Duodenal mucosa (tissue), 2 donors: ENCODE results near the gene MTUS2.

ENCODE experiments used
- H3K27ac ChIP-seq: one replicate; pipeline ENCODE4 v1.7.0; 2013; ENCODE audit warnings: low read depth, low read length
- H3K27me3 ChIP-seq, 2 donors: one replicate each; pipeline ENCODE4 v1.7.0; 2013; ENCODE audit warnings: low read length in 2 of 2, control low read depth in 1 of 2; ENCODE audit not compliant: insufficient read depth in 2 of 2, control insufficient read depth in 1 of 2
- H3K36me3 ChIP-seq, 2 donors: one replicate each; pipeline ENCODE4 v1.7.0; 2013; ENCODE audit warnings: low read length in 2 of 2, control low read depth in 1 of 2; ENCODE audit not compliant: insufficient read depth in 2 of 2, control insufficient read depth in 1 of 2
- H3K4me1 ChIP-seq, 2 donors: one replicate each; pipeline ENCODE4 v1.7.0; 2013; ENCODE audit warnings: low read length in 2 of 2, control low read depth in 1 of 2; ENCODE audit not compliant: insufficient read depth in 2 of 2, control insufficient read depth in 1 of 2
- H3K4me3 ChIP-seq, 2 donors: one replicate each; pipeline ENCODE4 v1.7.0; 2013; ENCODE audit warnings: low read length in 2 of 2, low read depth in 1 of 2
- H3K9ac ChIP-seq, 2 donors: one replicate each; pipeline ENCODE4 v1.7.0; 2013; ENCODE audit warnings: low read length in 2 of 2, low read depth in 1 of 2
- H3K9me3 ChIP-seq, 2 donors: one replicate each; pipeline ENCODE4 v1.7.0; 2013; ENCODE audit warnings: low read length in 2 of 2, control low read depth in 1 of 2; ENCODE audit not compliant: control insufficient read depth in 1 of 2

Gene MTUS2

DNA sequence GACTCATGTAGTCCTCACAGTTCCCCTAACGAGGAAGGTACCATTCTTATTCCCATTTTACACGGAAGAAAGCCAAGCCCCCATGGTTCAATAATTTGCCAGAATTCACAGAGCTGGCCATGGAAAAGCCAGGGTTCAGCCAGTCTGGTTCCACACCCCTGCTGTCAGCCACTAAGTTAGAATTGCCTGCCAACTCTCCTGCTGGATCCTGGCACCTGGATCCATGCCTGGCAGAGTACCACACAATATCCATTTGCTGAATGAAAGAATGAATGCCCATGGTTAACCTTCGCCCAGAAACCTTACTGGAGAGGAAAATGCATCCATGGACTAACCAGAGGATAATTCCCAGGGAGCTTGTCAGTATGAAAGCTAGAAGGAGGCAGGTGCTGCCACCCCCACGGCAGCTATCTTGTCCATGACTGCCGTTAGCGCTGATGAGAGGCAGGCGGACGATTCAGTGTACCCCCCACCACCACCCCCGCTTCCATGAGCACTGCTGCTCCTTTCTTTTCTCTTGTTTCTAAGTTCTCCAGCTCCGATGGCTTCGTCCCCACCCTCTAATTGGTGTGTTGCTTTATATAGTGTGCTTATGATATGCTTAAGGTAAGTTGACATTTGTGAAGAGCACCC, 660.9 kb downstream of the MTUS2 start:
- no peak overlapping the region for H3K27ac ChIP-seq
- no peak overlapping the region for H3K9ac ChIP-seq
- no peak overlapping the region for H3K4me3 ChIP-seq
- no peaks in the 10 kb centered on the region for H3K4me1 ChIP-seq
- H3K9me3 ChIP-seq, result no peaks in the 10 kb centered on the region
- H3K27me3 ChIP-seq, result no peaks in the 10 kb centered on the region
- no peaks in the 10 kb centered on the region for H3K36me3 ChIP-seq

DNA sequence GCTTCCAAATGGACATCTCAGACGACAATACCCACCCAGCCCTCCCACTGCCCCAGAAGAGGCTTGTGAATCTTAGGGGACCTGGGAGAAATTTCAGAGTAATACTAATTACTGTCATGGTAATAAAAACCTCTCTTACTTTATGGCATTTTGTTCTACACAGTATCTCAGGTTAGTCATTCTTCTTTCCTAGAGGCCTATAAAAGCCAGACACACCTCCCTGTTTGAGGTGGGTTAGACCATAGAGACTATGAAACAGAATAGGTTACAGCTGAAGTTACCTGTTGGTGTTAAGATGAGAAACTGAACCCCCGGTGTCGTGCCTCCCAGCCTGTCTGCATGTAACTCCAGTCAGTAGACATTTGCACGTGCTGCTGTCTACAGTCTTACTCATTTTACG, 661.5 kb downstream of the MTUS2 start:
- Histone ChIP-seq H3K36me3 (no peaks in the 10 kb centered on the region), H3K27me3 (no peaks in the 10 kb centered on the region), H3K4me3 (no peak overlapping the region), H3K9me3 (no peaks in the 10 kb centered on the region), H3K9ac (no peak overlapping the region), H3K4me1 (no peaks in the 10 kb centered on the region), H3K27ac (no peak overlapping the region)

DNA sequence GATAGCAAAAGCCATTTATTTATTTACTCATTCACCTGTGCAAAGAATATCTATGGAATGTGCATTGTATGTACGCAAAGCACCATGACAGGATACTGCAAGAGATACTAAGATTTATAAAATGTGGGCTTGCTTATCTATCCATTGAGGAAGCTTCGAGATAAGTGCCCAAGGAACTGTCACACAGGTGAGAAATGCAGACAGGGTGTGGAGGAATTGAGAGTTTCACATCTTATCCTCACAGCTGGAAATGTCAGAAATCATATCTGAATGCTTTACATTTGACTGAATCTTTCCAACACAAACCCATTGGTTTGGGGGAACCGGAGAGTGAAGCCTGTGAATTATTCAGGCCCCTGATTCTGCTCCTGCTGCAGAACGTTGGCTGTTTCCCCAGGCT, 662.4 kb downstream of the MTUS2 start:
- H3K4me1 ChIP-seq, result no peaks in the 10 kb centered on the region
- no peaks in the 10 kb centered on the region for H3K9me3 ChIP-seq
- no peak overlapping the region for H3K9ac ChIP-seq
- H3K4me3 ChIP-seq, result no peak overlapping the region
- no peaks in the 10 kb centered on the region for H3K36me3 ChIP-seq
- no peaks in the 10 kb centered on the region for H3K27me3 ChIP-seq
- no peak overlapping the region for H3K27ac ChIP-seq

DNA sequence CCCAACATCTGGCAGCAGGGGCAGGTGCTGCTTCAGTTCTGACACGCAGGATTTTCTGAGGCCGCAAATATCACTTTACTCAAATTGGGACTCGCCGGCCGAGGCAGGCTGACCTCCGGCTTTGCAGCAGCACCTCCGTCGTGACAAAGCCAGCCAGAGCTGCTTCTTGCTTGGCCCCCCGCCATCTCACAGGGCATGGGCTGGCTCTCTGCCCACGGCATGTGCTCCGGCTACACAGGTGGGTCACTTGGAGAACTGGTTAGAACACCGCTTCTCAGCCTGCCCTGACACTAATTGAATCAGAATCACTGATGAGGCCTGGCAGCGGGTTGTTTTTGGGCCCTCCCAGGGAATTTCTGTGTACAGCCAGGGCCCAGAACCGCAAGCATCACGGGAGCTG, 663.1 kb downstream of the MTUS2 start:
- H3K9ac ChIP-seq, result no peak overlapping the region
- no peak overlapping the region for H3K4me3 ChIP-seq
- H3K4me1 ChIP-seq, result no peaks in the 10 kb centered on the region
- no peaks in the 10 kb centered on the region for H3K27me3 ChIP-seq
- no peaks in the 10 kb centered on the region for H3K36me3 ChIP-seq
- H3K9me3 ChIP-seq, result no peaks in the 10 kb centered on the region
- no peak overlapping the region for H3K27ac ChIP-seq

DNA sequence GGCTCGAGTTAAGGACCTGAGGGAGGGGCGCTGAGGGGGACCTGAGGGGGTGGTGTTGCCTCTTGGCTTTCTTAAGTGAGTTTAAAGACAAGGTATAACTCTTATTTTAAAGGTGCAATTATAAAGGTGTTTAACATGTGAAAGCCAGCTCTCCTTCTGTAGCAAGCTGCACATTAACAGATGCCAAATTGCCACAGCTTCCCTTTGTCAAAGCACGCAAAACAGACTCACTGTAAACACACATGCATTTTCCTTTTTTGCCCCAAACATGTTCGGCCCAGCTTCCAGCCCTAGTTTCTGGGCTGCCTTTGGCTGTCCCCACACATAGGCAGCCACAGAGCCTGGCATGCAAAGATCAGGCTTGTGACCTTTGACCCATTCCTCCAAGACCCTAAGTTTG, 663.5 kb downstream of the MTUS2 start:
- no peaks in the 10 kb centered on the region for H3K9me3 ChIP-seq
- no peaks in the 10 kb centered on the region for H3K4me1 ChIP-seq
- H3K36me3 ChIP-seq, result no peaks in the 10 kb centered on the region
- H3K27me3 ChIP-seq, result no peaks in the 10 kb centered on the region
- no peak overlapping the region for H3K9ac ChIP-seq
- no peak overlapping the region for H3K4me3 ChIP-seq
- no peak overlapping the region for H3K27ac ChIP-seq

DNA sequence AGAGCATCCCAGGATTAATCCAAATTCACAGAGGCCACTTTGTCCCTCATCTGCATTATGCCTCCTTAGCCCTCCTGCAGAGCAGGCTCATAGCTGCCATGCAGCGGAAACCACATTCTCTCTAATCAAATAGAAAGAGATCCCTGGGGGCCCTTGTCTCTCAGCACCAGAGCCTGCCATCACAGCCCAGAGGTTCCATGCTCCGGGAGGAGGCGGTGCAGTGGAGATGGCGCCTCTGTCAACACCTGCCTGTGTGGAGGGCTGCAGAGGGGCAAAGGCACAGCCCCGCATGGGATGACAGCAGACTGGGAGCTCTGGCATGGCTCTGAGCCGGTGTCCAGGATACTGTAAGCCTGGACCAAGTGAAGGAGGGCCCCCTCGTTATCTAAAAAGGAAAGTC, 664.1 kb downstream of the MTUS2 start:
- no peak overlapping the region for H3K27ac ChIP-seq
- H3K9ac ChIP-seq, result no peak overlapping the region
- H3K4me3 ChIP-seq, result no peak overlapping the region
- H3K4me1 ChIP-seq, result no peaks in the 10 kb centered on the region
- no peaks in the 10 kb centered on the region for H3K9me3 ChIP-seq
- H3K27me3 ChIP-seq, result no peaks in the 10 kb centered on the region
- no peaks in the 10 kb centered on the region for H3K36me3 ChIP-seq

DNA sequence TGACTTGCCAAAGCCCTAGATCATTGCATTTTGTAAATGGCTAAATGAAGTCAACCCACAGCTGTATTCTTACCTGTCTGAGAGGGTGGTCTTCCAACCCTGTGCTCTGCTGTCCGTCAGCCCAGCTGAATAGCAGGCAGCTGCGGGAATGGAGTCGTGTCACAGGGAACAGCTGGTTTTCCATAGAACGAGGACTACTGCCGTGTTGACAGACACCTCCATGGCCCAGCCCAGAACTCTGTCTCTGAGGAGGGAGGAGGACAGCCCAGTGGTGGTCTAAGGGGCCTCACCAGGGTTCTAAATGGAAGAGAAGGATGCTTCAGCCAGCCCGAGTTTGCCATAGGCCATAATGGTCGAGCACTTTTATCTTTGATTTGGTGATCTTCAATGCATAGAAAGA, 664.7 kb downstream of the MTUS2 start:
- H3K9me3 ChIP-seq, result no peaks in the 10 kb centered on the region
- H3K36me3 ChIP-seq, result no peaks in the 10 kb centered on the region
- no peaks in the 10 kb centered on the region for H3K4me1 ChIP-seq
- no peak overlapping the region for H3K4me3 ChIP-seq
- no peaks in the 10 kb centered on the region for H3K27me3 ChIP-seq
- no peak overlapping the region for H3K27ac ChIP-seq
- H3K9ac ChIP-seq, result no peak overlapping the region

- H3K9me3 ChIP-seq, result no peaks in the 10 kb centered on the region
- H3K4me1 ChIP-seq, result no peaks in the 10 kb centered on the region
- H3K27me3 ChIP-seq, result no peaks in the 10 kb centered on the region
- H3K36me3 ChIP-seq, result no peaks in the 10 kb centered on the region
- no peak overlapping the region for H3K27ac ChIP-seq
- H3K9ac ChIP-seq, result no peak overlapping the region
- no peak overlapping the region for H3K4me3 ChIP-seq
These were observed 666.4 kb downstream of the MTUS2 start for GRCh38 chr13:29486551-29486950.

GRCh38 chr13:29487466-29488454, 667.6 kb downstream of the MTUS2 start:
- no peak overlapping the region for H3K4me3 ChIP-seq
- no peaks in the 10 kb centered on the region for H3K36me3 ChIP-seq
- peaks cover 0 to 3% of the 10 kb centered on the region in 2 donors for H3K27me3 ChIP-seq
- no peak overlapping the region for H3K9ac ChIP-seq
- no peaks in the 10 kb centered on the region for H3K9me3 ChIP-seq
- H3K4me1 ChIP-seq, result no peaks in the 10 kb centered on the region
- H3K27ac ChIP-seq, result no peak overlapping the region
